Keratinocyte (primary cell): ENCODE measurements around the gene ATAD1.

Experiments
- CTCF ChIP-seq, 3 experiments: IDR thresholded peaks in 1 of 3; conservative IDR thresholded peaks in 1 of 3; optimal IDR thresholded peaks in 1 of 3; 2 replicates in 2 of 3; 3 replicates in 1 of 3; pipeline versions ENCODE3 to v1.5.1; 2011; ENCODE audit warnings: low read length in 3 of 3, mild to moderate bottlenecking in 3 of 3, moderate library complexity in 2 of 3, control low read depth in 1 of 3, inconsistent platforms in 1 of 3; ENCODE audit not compliant: insufficient read depth in 2 of 3; ENCODE audit errors: extremely low read depth in 1 of 3
- EZH2 ChIP-seq: IDR thresholded peaks from one replicate; pipeline ENCODE4 v1.6.1; 2012; ENCODE audit warnings: inconsistent platforms, mild to moderate bottlenecking, low read length, moderate library complexity

GRCh38 chr10:87761892-87762291 is 56.1 kb downstream of the ATAD1 start:
- TF ChIP-seq CTCF (optimal IDR thresholded peaks at IDR 0.05 in 1 of 3, IDR thresholded peaks at IDR 0.05 in 1 of 3, conservative IDR thresholded peaks at IDR 0.05 in 1 of 3; ENCODE audit: extremely low read depth in 1 of 3, insufficient read depth in 2 of 3, low read length in 3 of 3) = no peak
- no peak for TF ChIP-seq EZH2
